GM18526 (cell line): ENCODE results near the gene KCNH6.

Experiments used
- POLR2A ChIP-seq: IDR thresholded peaks from 3 replicates; pipeline ENCODE4 v1.6.1; 2011; ENCODE audit not compliant: insufficient read length; ENCODE audit errors: extremely low read depth

Gene KCNH6

DNA sequence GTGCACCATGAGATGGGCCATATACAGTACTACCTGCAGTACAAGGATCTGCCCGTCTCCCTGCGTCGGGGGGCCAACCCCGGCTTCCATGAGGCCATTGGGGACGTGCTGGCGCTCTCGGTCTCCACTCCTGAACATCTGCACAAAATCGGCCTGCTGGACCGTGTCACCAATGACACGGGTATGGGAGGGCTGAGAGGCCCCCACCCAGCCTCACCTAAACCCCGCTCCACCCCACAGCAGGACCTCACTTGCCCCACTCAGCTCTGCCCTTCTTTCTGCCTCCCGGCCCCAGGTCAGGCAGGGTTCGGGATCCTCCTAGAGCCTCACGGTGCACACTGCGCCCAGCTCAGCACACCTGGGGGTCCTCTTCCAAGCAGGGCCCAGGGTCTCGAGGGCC, 40.6 kb upstream of the KCNH6 start:
- TF ChIP-seq POLR2A = no peak

- no peak for TF ChIP-seq POLR2A
Measured at GRCh38 chr17:63483038-63483437, 40.1 kb upstream of the KCNH6 start.

GRCh38 chr17:63483655-63484575, 39.2 kb upstream of the KCNH6 start:
- no peak for TF ChIP-seq POLR2A

DNA sequence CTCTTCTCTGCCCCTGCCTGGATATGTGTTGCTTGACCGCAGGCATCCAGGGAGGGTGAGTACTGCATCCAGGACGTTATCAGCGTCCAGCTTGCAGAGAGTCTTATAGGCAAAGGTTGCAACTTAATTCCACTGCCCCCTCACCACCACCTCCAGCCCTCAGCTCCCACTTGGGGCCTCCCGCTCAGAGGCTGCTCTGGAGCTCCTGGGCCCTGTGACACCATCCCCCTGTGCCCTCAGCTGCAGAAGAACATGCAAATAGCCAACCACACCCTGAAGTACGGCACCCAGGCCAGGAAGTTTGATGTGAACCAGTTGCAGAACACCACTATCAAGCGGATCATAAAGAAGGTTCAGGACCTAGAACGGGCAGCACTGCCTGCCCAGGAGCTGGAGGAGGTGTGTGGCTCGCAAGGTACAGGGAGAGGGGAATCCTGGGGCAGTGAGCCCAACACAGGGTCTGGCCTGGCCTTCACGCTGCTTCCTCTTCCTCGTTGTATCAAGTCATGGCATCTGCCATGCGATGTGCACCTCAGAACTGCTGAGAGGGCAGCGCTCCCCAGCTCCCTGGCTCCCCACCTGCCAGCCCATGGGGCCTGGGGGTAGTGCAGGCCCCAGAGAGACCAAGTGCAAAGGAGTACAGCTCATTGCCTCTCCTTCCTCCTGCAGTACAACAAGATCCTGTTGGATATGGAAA, 36.7 kb upstream of the KCNH6 start:
- TF ChIP-seq POLR2A = no peak

GRCh38 chr17:63487014-63487339, 36.2 kb upstream of the KCNH6 start:
- TF ChIP-seq POLR2A = no peak

DNA sequence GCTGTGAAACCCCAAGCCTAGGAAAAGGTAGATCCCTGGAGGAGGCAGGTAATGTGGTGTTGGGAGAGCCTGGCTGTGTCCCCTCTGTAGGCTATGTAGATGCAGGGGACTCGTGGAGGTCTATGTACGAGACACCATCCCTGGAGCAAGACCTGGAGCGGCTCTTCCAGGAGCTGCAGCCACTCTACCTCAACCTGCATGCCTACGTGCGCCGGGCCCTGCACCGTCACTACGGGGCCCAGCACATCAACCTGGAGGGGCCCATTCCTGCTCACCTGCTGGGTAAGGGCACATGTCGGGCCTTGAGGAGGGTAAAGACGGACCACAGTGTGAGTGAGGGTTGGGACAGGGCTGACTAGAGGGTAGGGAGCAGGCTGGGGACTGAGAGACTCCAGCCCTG, 34.3 kb upstream of the KCNH6 start:
- no peak for TF ChIP-seq POLR2A

- no peak for TF ChIP-seq POLR2A
Measured at GRCh38 chr17:63489291-63489690, 33.9 kb upstream of the KCNH6 start.

- TF ChIP-seq POLR2A = no peak
Measured at GRCh38 chr17:63490329-63490728, 32.8 kb upstream of the KCNH6 start.

DNA sequence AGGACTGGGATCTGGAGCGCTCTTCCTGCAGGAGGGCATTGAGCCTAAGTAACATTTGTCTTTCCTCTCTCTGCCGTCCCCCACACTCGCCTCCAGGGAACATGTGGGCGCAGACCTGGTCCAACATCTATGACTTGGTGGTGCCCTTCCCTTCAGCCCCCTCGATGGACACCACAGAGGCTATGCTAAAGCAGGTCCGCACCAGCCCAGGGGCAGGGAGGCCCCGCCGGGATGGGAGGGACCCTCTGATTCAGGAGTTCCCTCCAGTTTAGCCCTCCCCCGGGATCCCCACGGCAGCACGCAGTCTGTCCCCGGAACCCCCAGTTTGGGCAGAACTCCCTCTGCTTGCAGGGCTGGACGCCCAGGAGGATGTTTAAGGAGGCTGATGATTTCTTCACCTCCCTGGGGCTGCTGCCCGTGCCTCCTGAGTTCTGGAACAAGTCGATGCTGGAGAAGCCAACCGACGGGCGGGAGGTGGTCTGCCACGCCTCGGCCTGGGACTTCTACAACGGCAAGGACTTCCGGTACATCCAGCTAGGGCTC, 32.2 kb upstream of the KCNH6 start:
- TF ChIP-seq POLR2A = no peak

GRCh38 chr17:63491413-63491812, 31.7 kb upstream of the KCNH6 start:
- TF ChIP-seq POLR2A = no peak

DNA sequence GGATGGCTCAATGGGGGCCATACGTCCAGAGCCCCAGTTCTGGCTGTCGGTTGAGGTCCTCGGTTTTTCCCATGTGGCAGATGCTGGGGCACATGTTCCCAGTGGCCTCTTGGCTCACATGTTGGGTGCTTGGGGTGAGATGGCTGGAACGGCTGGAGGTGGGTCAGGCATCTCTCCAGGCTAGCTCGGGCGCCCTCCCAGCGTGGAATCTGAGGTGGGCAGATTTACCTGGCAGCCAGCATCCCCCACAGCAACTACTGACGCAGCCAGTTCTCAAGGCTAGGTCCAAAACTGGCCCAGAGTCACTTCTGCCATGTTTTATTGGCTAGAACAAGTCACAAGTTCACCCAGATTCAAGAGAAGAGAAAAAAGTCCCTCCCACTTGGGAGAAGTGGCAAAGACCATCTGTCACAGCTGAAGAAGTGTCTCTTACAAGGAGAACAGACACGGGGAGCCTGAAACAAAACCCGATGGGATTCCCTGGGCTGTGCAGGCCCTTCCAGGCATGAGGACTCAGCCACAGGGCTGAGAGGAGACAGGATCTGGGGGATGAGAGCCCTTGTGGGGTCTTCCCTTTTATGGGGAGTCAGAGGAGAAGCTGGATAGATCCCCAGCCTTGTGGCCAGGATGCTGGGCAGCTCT, 31.1 kb upstream of the KCNH6 start:
- TF ChIP-seq POLR2A = no peak

DNA sequence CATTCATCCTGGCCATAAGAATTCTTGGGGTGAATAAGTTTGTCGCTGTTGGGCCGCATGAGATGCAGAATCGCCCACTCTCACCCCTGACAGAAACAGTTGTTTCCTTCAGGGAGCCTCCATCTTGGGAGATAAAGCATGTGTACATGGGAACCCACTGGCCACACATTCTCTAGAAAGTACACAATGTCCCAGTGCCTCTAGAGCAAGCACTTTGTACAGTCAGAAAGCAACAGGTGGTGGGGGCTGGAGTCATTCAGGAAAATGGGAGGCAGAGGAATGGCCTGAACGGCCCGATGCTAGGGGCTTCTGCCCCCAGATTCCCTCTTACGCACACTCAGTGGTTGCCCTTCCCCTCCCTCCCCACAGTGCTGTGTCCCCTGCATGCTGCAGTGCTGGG, 30.2 kb upstream of the KCNH6 start:
- TF ChIP-seq POLR2A = no peak

DNA sequence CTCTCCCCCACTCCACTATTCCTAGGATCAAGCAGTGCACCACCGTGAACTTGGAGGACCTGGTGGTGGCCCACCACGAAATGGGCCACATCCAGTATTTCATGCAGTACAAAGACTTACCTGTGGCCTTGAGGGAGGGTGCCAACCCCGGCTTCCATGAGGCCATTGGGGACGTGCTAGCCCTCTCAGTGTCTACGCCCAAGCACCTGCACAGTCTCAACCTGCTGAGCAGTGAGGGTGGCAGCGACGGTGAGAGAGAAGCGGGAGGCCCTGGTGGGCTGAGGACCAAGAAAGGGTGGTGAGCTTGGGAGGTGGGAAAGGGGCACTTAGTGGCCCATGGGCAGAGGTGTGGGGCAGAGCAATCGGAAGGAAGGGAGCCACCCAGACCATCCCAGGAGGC, 29.7 kb upstream of the KCNH6 start:
- no peak for TF ChIP-seq POLR2A

GRCh38 chr17:63494300-63494928, 28.7 kb upstream of the KCNH6 start:
- no peak for TF ChIP-seq POLR2A

DNA sequence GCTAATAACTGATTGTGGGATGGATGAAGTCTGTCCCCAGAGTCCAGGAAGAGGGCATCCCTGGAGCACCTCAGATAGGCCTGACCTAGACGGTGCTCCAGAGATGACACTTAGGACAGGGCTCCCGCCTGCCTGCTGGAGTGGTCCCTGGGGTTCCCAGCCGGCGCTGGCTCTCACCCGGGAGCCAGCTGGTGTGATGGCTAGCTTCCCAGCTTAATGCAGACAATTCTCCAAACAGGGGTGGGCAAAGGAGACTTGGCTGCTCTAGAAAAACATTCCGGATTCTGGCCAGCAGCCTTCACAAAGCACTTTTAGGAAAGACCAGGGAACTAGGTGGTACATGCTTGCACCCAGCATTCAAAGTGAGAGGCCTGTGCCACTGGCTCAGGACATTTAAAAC, 27.7 kb upstream of the KCNH6 start:
- no peak for TF ChIP-seq POLR2A
